Progenitor cell of endocrine pancreas (in vitro differentiated cells): ENCODE measurements around the gene CHPF2. TPM values are rescaled to one million over a fixed set of nuclear protein-coding genes. Genes with fewer than 3 reads are reported as not detected.

ENCODE experiments used
- DNase-seq: peaks from one replicate; pipeline ENCODE4 v3.0.0; 2021; ENCODE audit warnings: low spot score; ENCODE audit not compliant: unreplicated experiment
- H3K27ac Mint-ChIP-seq: 2 replicates; pipeline ENCODE4 v1.8.0; 2021; ENCODE audit warnings: mild to moderate bottlenecking, moderate library complexity, mixed read lengths
- H3K27me3 Mint-ChIP-seq: 2 replicates; pipeline ENCODE4 v1.8.0; 2021; ENCODE audit warnings: mixed read lengths
- H3K36me3 Mint-ChIP-seq: 2 replicates; pipeline ENCODE4 v1.8.0; 2022; ENCODE audit warnings: mixed read lengths; ENCODE audit not compliant: insufficient read depth
- H3K4me1 Mint-ChIP-seq: 2 replicates; pipeline ENCODE4 v1.8.0; 2021; ENCODE audit warnings: low read depth, mixed read lengths
- H3K4me3 Mint-ChIP-seq: 2 replicates; pipeline ENCODE4 v1.8.0; 2021; ENCODE audit warnings: low read depth, mild to moderate bottlenecking, moderate library complexity, mixed read lengths
- H3K9me3 Mint-ChIP-seq: 2 replicates; pipeline ENCODE4 v1.8.0; 2021; ENCODE audit warnings: low read depth, mixed read lengths
- CTCF ChIP-seq: fragments of 200-600 bp; sonication (generic); IDR thresholded peaks from one replicate; pipeline ENCODE4 v1.5.0; 2021; ENCODE audit warnings: antibody characterized with exemption, mild to moderate bottlenecking; ENCODE audit not compliant: unreplicated experiment
- total RNA-seq: library from RNA; stranded (reverse); gene quantifications from 2 replicates; pipeline ENCODE4 v1.2.1, GENCODE V29; 2021

Gene CHPF2
- total RNA-seq, 1 donor from 2014 or later, result 42.2 TPM

- peaks cover 34% of the 10 kb centered on the region for H3K4me1 Mint-ChIP-seq
- peak; percentile 61 for DNase-seq
- H3K27me3 Mint-ChIP-seq, result peaks cover 34% of the 10 kb centered on the region
- peak overlapping the region; percentile 82 for H3K4me3 Mint-ChIP-seq
- H3K9me3 Mint-ChIP-seq, result no peaks in the 10 kb centered on the region
- no peaks in the 10 kb centered on the region for H3K36me3 Mint-ChIP-seq
- no peak for TF ChIP-seq CTCF
- peak overlapping the region; percentile 96 for H3K27ac Mint-ChIP-seq
Observed at GRCh38 chr7:151251689-151252560, 19.6 kb downstream of the CHPF2 start.

GRCh38 chr7:151252561-151252835 is 20.2 kb downstream of the CHPF2 start:
- Mint-ChIP-seq H3K27me3 (peaks cover 38% of the 10 kb centered on the region), H3K4me1 (peaks cover 31% of the 10 kb centered on the region), H3K27ac (peak overlapping the region; percentile 96)

GRCh38 chr7:151252961-151253711 is 20.9 kb downstream of the CHPF2 start:
- no peak for TF ChIP-seq CTCF
- no peak for DNase-seq
- Mint-ChIP-seq H3K27me3 (peaks cover 44% of the 10 kb centered on the region), H3K9me3 (no peaks in the 10 kb centered on the region), H3K36me3 (no peaks in the 10 kb centered on the region), H3K4me1 (peaks cover 28% of the 10 kb centered on the region), H3K4me3 (peak overlapping the region; percentile 82), H3K27ac (peak overlapping the region; percentile 96)

More at GRCh38 chr7:151252561-151252835, 20.2 kb downstream of the CHPF2 start:
- H3K9me3 Mint-ChIP-seq, result no peaks in the 10 kb centered on the region
- DNase-seq, result no peak
- TF ChIP-seq CTCF, result no peak
- no peaks in the 10 kb centered on the region for H3K36me3 Mint-ChIP-seq
- peak overlapping the region; percentile 82 for H3K4me3 Mint-ChIP-seq

- peaks cover 23% of the 10 kb centered on the region for H3K4me1 Mint-ChIP-seq
- peak overlapping the region; percentile 38 for H3K27ac Mint-ChIP-seq
- no peak for DNase-seq
- H3K27me3 Mint-ChIP-seq, result peaks cover 51% of the 10 kb centered on the region
- peak overlapping the region; percentile 47 for H3K4me3 Mint-ChIP-seq
- no peak for TF ChIP-seq CTCF
- H3K9me3 Mint-ChIP-seq, result no peaks in the 10 kb centered on the region
- no peaks in the 10 kb centered on the region for H3K36me3 Mint-ChIP-seq
Observed at GRCh38 chr7:151254316-151254715, 22.0 kb downstream of the CHPF2 start.

GRCh38 chr7:151254851-151255250 is 22.6 kb downstream of the CHPF2 start:
- Mint-ChIP-seq H3K4me1 (peaks cover 20% of the 10 kb centered on the region), H3K4me3 (no peak overlapping the region), H3K27ac (no peak overlapping the region), H3K27me3 (peaks cover 51% of the 10 kb centered on the region), H3K9me3 (no peaks in the 10 kb centered on the region), H3K36me3 (no peaks in the 10 kb centered on the region)
- no peak for DNase-seq
- TF ChIP-seq CTCF, result no peak
